GM12892 (cell line): ENCODE results near the gene ABHD4.

Source experiments
- POLR2A ChIP-seq: IDR thresholded peaks from 2 replicates; pipeline ENCODE4 v1.6.1; 2011; ENCODE audit warnings: low read depth, low read length, control low read depth
- POLR2AphosphoS5 ChIP-seq: IDR thresholded peaks from 2 replicates; pipeline ENCODE4 v1.6.1; 2011; ENCODE audit warnings: low read depth, low read length, control low read depth

DNA sequence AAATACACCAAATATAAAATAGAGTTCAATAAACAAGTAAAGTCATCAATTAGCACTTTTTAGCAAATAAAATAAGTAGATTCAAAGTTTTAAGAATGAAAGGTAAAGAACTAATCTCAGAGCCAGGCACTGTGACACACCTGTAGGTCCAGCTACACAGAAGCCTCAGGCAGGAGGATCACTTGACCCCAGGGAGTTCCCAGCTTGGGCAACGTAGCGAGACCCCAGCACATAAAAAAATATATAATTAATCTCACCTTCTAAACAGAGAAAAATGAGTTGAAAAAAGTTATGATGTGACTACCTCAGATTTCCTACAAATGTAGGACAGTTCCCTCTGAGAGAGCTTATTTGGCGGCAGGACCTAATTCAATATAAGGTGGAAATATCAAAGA lies 28.4 kb upstream of the ABHD4 start:
- TF ChIP-seq POLR2A (no peak), POLR2AphosphoS5 (no peak)
